Neural cell (in vitro differentiated cells): ENCODE measurements around the gene OR10C1. TPM values are rescaled to one million over a fixed set of nuclear protein-coding genes. Genes with fewer than 3 reads are reported as not detected.

Experiments used
- H2AFZ ChIP-seq: fragments of 200-600, 300-800 bp; sonication (generic), shearing (Covaris generic); 2 replicates; pipeline ENCODE4 v1.6.0; 2014; ENCODE audit warnings: low read depth, mild to moderate bottlenecking, antibody characterized with exemption, low read length, moderate library complexity
- H3F3A ChIP-seq: fragments of 200-600 bp; shearing (Covaris generic); 2 replicates; pipeline ENCODE4 v1.6.1; 2016; ENCODE audit warnings: mild to moderate bottlenecking, moderate library complexity, mixed read lengths, antibody characterized with exemption, low read length; ENCODE audit not compliant: insufficient read depth, poor library complexity, severe bottlenecking
- H3K27ac ChIP-seq: fragments of 200-600, 300-800 bp; sonication (generic), shearing (Covaris generic); 2 replicates; pipeline ENCODE4 v1.5.1; 2014; ENCODE audit warnings: mild to moderate bottlenecking, low read length, moderate library complexity
- H3K27me3 ChIP-seq: fragments of 300-800, 200-600 bp; sonication (generic), shearing (Covaris generic); 2 replicates; pipeline ENCODE4 v1.6.0; 2014; ENCODE audit warnings: mild to moderate bottlenecking, low read depth, low read length, moderate library complexity; ENCODE audit not compliant: insufficient read depth
- H3K36me3 ChIP-seq: fragments of 300-800, 200-600 bp; sonication (generic), shearing (Covaris generic); 2 replicates; pipeline ENCODE4 v1.5.1; 2014; ENCODE audit warnings: mild to moderate bottlenecking, antibody characterized with exemption, low read length, moderate library complexity; ENCODE audit not compliant: insufficient read depth
- H3K4me2 ChIP-seq: fragments of 300-800, 200-600 bp; sonication (generic), shearing (Covaris generic); 2 replicates; pipeline ENCODE4 v1.6.0; 2014; ENCODE audit warnings: mild to moderate bottlenecking, low read length
- H3K4me3 ChIP-seq: fragments of 300-800, 200-600 bp; sonication (generic), shearing (Covaris generic); 2 replicates; pipeline ENCODE4 v1.5.1; 2014; ENCODE audit warnings: mild to moderate bottlenecking, low read length, moderate library complexity
- H3K79me2 ChIP-seq: fragments of 200-600 bp; shearing (Covaris generic); replicated peaks from 2 replicates; pipeline ENCODE4 v1.6.0; 2014; ENCODE audit warnings: mild to moderate bottlenecking, low read length, moderate library complexity; ENCODE audit not compliant: insufficient read depth
- H3K9ac ChIP-seq: fragments of 300-800, 200-600 bp; sonication (generic), shearing (Covaris generic); 2 replicates; pipeline ENCODE4 v1.6.1; 2016; ENCODE audit warnings: mild to moderate bottlenecking, low read length, mixed read lengths
- H3K9me2 ChIP-seq: fragments of 200-600 bp; shearing (Covaris generic); 2 replicates; pipeline ENCODE4 v1.6.1; 2016; ENCODE audit warnings: mild to moderate bottlenecking, low read length, mixed read lengths; ENCODE audit not compliant: insufficient read depth
- H3K9me3 ChIP-seq: fragments of 200-600, 300-800 bp; sonication (generic), shearing (Covaris generic); 2 replicates; pipeline ENCODE4 v1.6.1; 2016; ENCODE audit warnings: mild to moderate bottlenecking, mixed run types, low read length, moderate library complexity, mixed read lengths
- H4K20me1 ChIP-seq: fragments of 200-600 bp; shearing (Covaris generic); 2 replicates; pipeline ENCODE4 v1.6.1; 2016; ENCODE audit warnings: mild to moderate bottlenecking, mixed run types; ENCODE audit not compliant: insufficient read depth
- EP300 ChIP-seq: fragments of 450-650 bp; conservative IDR thresholded peaks from 2 replicates; pipeline ENCODE4 v1.6.1; 2014; ENCODE audit warnings: antibody characterized with exemption, mild to moderate bottlenecking, moderate library complexity; ENCODE audit not compliant: poor library complexity, severe bottlenecking
- EZH2 ChIP-seq: fragments of 200-600, 300-800 bp; shearing (Covaris generic), sonication (generic); IDR thresholded peaks from 2 replicates; pipeline ENCODE4 v1.6.1; 2014; ENCODE audit warnings: antibody characterized with exemption, low read length, borderline replicate concordance, mild to moderate bottlenecking; ENCODE audit not compliant: insufficient read depth, poor library complexity, severe bottlenecking
- MXI1 ChIP-seq: fragments of 450-650 bp; conservative IDR thresholded peaks from 2 replicates; pipeline ENCODE4 v1.6.1; 2014; ENCODE audit warnings: antibody characterized with exemption, mild to moderate bottlenecking; ENCODE audit not compliant: poor library complexity, severe bottlenecking
- POLR2AphosphoS5 ChIP-seq: IDR thresholded peaks from 2 replicates; pipeline ENCODE4 v1.6.1; 2012
- RAD21 ChIP-seq: fragments of 450-650 bp; conservative IDR thresholded peaks from 2 replicates; pipeline ENCODE4 v1.6.1; 2014; ENCODE audit warnings: antibody characterized with exemption, mild to moderate bottlenecking, moderate library complexity
- REST ChIP-seq: IDR thresholded peaks from 2 replicates; pipeline ENCODE4 v1.6.1; 2012; ENCODE audit warnings: borderline replicate concordance
- SMC3 ChIP-seq: fragments of 450-650 bp; conservative IDR thresholded peaks from 2 replicates; pipeline ENCODE4 v1.6.1; 2014; ENCODE audit warnings: antibody characterized with exemption, mild to moderate bottlenecking, moderate library complexity; ENCODE audit not compliant: poor library complexity
- TAF1 ChIP-seq: IDR thresholded peaks from 2 replicates; pipeline ENCODE4 v1.6.1; 2012; ENCODE audit warnings: low read depth
- polyA plus RNA-seq: library from polyadenylated mRNA; depleted of rRNA; stranded (reverse); fragments of >200 nt; gene quantifications from 2 replicates; pipeline ENCODE4 v1.2.3, GENCODE V29; 2014
- TF ChIP-seq, protein P1 (sequence below): fragments of 450-650 bp; IDR thresholded peaks from 2 replicates; pipeline ENCODE4 v1.5.1; 2014; ENCODE audit warnings: antibody characterized with exemption, mild to moderate bottlenecking, moderate library complexity; ENCODE audit not compliant: poor library complexity, severe bottlenecking

OR10C1 gene
- polyA plus RNA-seq, 1 donor from 2014 or later: not detected

GRCh38 chr6:29487660-29488059 is 48.6 kb downstream of the OR10C1 start, which contains the start of gene MAS1L:
TSS of gene MAS1L (minus strand) at chr6:29487956. CDS start at chr6:29487902, 54 bp downstream.
- Histone ChIP-seq H3F3A (no peaks in the 10 kb centered on the region), H3K4me3 (no peak within 1 kb of the TSS), H2AFZ (no peak within 1 kb of the TSS), H4K20me1 (no peaks in the 10 kb centered on the region), H3K27me3 (no peaks in the 10 kb centered on the region), H3K9ac (no peak within 1 kb of the TSS), H3K79me2 (no peaks in the 10 kb centered on the region), H3K36me3 (no peaks in the 10 kb centered on the region), H3K4me2 (no peak within 1 kb of the TSS), H3K9me3 (no peaks in the 10 kb centered on the region), H3K9me2 (no peaks in the 10 kb centered on the region), H3K27ac (no peak within 1 kb of the TSS)
- TF ChIP-seq, protein P1, sequence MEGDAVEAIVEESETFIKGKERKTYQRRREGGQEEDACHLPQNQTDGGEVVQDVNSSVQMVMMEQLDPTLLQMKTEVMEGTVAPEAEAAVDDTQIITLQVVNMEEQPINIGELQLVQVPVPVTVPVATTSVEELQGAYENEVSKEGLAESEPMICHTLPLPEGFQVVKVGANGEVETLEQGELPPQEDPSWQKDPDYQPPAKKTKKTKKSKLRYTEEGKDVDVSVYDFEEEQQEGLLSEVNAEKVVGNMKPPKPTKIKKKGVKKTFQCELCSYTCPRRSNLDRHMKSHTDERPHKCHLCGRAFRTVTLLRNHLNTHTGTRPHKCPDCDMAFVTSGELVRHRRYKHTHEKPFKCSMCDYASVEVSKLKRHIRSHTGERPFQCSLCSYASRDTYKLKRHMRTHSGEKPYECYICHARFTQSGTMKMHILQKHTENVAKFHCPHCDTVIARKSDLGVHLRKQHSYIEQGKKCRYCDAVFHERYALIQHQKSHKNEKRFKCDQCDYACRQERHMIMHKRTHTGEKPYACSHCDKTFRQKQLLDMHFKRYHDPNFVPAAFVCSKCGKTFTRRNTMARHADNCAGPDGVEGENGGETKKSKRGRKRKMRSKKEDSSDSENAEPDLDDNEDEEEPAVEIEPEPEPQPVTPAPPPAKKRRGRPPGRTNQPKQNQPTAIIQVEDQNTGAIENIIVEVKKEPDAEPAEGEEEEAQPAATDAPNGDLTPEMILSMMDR: no peak
- TF ChIP-seq SMC3: no peak
- TF ChIP-seq REST: no peak
- no peak for TF ChIP-seq RAD21
- no peak for TF ChIP-seq EZH2
- no peak for TF ChIP-seq EP300
- no peak for TF ChIP-seq POLR2AphosphoS5
- no peak for TF ChIP-seq TAF1
- TF ChIP-seq MXI1: no peak

GRCh38 chr6:29488874-29489273 is 49.8 kb downstream of the OR10C1 start:
- H2AFZ ChIP-seq: no peak overlapping the region
- no peak overlapping the region for H3K27ac ChIP-seq
- no peaks in the 10 kb centered on the region for H3K9me3 ChIP-seq
- no peaks in the 10 kb centered on the region for H3F3A ChIP-seq
- H3K4me2 ChIP-seq: no peak overlapping the region
- H3K79me2 ChIP-seq: no peaks in the 10 kb centered on the region
- H3K9me2 ChIP-seq: no peaks in the 10 kb centered on the region
- TF ChIP-seq SMC3: no peak
- TF ChIP-seq EZH2: no peak
- TF ChIP-seq REST: no peak
- H3K27me3 ChIP-seq: no peaks in the 10 kb centered on the region
- H3K36me3 ChIP-seq: no peaks in the 10 kb centered on the region
- H3K4me3 ChIP-seq: no peak overlapping the region
- H3K9ac ChIP-seq: no peak overlapping the region
- H4K20me1 ChIP-seq: no peaks in the 10 kb centered on the region
